DMS53 (cell line): Measurements from ENCODE around the gene SEC14L3.
A peak's percentile ranks its signal among the peaks of the same experiment; 100 is the strongest.
"Not testable (repeated sequence)": the region's sequence is repeated elsewhere in the genome, so short reads cannot be mapped to it uniquely, and the experiment has no call there.

Experiments used
- DNase-seq: peaks from one replicate; lab custom pipeline; 2025; lab: John Stamatoyannopoulos, UW

The SEC14L3 gene

DNA sequence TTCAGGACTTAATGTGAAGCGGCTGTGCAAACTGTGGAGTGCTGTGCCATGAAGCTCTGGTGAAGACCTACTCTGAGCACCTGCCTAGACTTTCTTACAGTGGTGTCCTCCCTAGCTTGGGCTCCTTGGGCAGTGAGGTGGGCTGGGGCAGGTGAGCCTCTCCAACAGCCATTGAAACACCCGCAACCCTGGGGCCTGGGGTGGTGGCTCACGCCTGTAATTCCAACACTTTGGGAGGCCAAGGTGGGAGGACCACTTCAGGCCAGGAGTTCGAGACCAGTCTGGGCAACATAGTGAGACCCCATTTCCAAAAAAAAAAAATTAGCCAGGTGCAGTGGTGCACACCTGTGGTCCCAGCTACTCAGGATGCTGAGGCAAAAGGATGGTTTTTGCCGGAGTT, 14.3 kb upstream of the SEC14L3 start:
- no peak for DNase-seq

DNA sequence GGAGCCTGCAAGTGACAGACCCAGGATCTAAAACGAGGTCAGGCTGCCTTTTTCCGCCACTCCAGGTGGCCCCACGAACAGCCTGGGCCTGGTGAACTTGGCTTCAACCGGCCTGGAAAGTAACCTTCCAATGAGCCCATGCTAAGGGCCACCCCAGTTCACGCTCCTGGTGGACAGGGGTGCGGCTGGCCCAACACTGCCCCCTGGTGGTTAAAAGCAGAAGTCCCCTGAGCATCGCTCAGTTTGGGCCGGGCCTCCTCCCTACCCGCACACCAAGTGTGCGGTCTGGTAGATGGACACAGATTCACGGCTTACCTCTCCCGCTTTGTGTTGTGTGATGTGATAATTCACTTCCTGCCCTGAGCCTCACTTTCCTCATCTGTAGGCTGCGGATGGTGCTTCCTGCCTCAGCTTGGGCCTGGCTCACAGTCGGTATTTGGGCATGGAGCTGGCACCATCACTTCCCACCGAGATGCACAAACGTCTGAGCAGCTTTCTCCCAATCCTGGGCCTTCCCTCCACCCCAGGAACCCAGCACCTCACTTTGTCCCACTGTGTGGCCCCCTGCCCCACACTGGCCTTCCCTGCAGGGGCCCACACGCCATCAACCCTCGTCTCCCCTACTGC, 13.7 kb upstream of the SEC14L3 start:
- DNase-seq, result peak; percentile 45

DNA sequence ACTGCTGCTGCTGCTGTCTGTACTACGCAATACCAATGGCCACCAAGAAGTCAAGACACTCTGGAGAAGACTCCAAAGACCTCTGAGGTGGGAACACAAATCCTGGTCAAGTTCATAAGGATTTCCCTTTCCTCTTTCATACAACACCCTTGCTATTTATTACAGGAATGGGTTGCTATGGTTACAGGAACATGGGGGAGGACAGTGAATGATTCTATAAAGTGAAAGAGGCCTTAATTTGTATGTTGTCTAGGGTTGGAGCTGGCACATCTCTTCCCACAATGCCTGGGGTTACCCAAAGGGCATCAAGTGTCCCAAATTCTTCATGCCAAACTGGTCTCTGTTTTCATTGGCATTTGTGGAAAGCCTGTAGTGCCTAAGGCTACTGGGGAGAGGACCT, 11.4 kb upstream of the SEC14L3 start:
- no peak for DNase-seq

DNA sequence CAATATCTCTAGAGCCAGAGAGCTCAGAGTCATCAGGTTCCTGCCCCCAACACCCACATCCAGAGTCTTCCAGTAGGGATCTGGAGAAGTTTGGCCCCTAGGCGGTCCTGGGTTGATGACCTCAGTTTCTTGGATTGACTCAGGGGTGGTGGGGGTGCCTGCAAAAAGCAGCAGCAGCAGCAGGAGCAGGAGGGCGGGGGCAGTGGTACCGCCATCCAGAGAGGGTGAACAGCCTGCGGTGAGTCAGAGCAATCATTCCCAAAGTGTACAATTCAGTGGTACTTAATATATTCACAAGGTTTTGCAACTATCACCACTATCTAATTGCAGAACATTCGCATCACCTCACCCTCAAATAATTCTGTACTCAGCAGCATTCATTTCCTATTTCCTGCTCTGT, 9.9 kb upstream of the SEC14L3 start:
- no peak for DNase-seq

DNA sequence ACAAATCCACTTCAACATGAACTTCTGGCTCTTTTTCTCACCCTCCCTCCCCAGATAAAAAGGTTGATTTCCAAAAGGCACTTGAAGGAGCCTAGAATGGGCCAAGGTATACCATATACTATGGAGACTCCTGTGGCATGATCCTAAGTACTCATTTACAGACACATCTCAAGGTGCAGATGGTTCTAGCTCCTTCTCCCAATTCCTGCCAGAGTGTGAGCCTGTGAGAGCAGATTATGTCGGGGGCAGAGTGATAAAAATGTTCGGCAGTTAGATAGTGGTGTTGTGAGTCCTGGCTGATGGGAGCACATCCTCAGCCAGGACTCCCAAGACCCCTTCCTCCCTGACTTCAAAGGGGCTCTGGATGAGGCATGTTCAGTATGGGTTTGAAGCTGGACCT, 8.2 kb upstream of the SEC14L3 start:
- no peak for DNase-seq

DNA sequence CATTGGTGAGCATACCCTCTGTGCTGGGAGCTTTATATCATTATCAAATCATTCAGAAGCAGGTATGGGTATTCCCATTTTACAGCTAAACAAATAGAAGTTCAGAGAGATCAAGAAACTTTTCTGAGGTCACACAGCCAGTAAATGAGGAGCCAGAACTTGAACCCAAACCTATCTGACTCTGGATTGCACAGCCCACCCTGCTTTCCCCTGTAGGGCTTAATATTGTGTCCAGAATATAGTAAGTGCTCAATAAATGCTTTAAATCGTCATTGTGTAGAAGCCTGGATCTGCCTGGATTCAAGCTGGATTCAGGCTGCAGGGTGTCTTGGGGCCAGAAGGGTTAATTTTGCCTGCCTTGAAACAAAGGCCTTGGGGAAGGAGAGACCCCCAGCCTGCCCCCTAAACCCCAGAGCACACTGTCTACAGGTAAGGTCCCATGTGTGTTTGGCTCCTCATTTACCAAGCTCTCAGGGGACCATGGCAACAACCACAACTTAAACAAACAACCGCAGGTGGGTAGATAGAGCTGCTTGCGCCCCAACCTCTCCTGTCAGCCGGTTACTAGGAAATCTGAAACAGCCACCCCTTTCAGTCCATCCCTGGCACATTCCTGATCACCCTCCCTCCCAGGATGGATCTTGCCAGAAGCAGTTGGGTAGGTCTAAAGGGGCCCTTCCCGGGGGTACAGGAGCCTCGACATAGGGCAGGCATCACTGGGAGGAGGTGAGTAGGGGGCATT, 3.0 kb upstream of the SEC14L3 start:
- peak; percentile 76 for DNase-seq

DNA sequence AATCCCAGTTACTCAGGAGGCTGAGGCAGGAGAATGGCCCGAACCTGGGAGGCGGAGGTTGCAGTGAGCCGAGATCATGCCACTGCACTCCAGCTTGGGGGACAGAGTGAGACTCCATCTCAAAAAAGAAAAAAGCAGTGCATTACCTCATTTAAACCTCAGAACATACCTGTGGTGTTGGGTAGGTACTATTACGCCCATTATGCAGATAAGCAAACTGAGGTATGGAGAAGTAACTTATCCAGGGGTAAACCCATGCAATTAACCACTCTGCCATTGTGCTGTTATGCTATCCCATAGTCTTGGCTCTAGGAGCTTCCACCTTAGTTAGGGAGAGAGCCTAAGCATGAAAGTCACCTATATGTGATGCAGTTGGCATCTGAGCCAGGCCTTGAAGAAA, 2.3 kb upstream of the SEC14L3 start:
- no peak for DNase-seq

DNA sequence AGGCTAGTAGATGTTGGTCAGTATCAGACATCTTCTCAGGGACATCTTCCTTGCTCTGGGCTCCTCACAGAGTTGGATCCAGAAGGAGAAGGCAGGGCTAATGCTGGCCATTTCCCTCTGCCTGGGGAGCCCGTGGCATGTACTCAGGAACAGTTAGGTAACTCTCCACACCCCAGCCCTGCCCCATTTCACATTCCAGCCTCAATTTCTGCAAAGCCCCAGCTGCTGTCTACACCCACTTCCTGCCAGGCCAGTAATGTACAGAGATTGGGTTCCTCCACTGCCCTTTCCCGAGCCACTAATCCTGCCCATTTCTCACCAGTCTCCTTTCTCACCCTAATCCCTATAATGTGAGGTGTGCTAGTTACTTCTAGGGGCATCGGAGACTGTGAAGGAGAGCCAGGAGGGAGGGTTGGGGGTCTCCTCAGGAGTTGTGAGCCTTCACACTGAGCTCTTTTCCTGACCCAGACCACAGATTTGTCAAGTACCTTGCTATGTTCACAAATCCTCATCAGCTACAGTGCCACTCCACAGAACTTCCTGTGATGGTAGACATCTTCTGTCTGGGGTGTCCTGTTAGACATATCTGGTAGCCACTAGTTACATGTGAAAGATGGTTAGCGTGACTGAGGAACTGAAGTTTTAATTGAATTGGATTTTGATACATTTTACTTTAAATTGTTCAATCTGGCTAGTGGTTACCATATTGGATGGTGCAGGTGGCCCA, 1.3 kb upstream of the SEC14L3 start:
- DNase-seq, result no peak

DNA sequence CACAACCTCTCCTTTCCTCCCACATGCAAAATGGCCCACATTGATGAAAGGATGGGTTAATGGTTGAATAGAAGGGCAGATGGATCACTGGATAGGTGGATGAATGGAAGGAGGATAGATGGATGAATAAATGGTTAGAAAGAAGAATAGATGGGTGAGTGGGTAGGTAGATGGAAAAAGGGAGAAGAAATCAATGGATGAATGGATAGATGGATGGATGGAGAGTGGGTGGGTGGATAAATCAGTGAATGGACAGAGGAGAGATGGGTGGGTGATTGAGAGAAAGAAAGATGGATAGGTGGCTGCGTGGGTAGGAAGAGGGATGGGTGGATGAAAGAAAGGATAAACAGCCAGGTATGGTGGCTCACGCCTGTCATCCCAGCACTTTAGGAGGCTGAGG, 1.2 kb downstream of the SEC14L3 start:
- no peak for DNase-seq

DNA sequence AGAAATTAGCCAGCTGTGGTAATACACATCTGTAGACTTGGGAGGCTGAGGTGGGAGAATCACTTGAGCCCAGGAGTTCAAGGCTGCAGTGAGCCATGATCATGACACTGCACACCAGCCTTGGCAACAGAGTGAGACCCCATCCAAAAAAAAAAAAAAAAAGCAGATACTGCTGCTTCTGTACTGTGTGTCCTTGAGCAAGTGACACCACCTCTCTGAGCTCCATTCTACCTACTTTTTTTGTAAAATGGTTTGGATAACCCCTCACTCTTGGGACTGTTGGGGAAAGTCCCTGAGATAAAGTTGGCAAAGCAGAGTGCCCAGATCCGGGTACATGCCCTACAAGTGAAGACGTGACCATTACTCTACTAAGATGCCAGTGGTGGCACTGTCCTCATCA, 2.7 kb downstream of the SEC14L3 start:
- DNase-seq, result no peak

DNA sequence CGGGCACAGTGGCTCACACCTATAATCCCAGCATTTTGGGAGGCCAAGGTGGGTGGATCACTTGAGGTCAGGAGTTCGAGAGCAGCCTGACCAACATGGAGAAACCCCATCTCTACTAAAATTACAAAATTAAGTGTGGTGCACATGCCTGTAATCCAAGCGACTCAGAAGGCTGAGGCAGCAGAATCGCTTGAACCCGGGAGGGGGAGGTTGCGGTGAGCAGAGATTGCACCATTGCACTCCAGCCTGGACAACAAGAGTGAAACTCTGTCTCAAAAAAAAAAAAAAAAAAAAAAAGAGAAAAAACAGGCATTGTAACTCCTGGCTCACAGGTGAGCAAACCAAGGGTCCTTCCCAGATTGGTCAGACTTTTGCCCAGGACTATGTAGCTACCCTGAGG, 11.3 kb downstream of the SEC14L3 start:
- DNase-seq, result not testable (repeated sequence)

DNA sequence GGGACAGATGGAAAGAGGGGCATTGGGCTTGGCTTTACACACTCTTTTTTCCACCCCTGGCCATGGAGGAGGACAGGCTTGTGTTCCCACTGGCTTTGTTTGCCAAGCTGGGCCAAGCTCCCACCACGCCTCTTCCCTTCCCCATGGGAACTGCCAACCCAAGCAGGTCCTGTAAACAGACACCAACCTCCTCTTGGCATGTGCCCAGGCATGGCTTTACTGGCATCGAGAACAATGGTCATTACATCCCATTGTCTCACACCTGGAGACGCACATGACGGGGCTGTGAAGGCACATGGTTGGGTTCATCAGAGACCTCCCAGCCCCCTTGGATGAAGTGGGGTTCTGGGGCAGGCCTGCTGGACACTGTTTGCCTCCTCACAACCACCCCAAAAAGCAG, 11.7 kb downstream of the SEC14L3 start:
- DNase-seq, result peak; percentile 31

DNA sequence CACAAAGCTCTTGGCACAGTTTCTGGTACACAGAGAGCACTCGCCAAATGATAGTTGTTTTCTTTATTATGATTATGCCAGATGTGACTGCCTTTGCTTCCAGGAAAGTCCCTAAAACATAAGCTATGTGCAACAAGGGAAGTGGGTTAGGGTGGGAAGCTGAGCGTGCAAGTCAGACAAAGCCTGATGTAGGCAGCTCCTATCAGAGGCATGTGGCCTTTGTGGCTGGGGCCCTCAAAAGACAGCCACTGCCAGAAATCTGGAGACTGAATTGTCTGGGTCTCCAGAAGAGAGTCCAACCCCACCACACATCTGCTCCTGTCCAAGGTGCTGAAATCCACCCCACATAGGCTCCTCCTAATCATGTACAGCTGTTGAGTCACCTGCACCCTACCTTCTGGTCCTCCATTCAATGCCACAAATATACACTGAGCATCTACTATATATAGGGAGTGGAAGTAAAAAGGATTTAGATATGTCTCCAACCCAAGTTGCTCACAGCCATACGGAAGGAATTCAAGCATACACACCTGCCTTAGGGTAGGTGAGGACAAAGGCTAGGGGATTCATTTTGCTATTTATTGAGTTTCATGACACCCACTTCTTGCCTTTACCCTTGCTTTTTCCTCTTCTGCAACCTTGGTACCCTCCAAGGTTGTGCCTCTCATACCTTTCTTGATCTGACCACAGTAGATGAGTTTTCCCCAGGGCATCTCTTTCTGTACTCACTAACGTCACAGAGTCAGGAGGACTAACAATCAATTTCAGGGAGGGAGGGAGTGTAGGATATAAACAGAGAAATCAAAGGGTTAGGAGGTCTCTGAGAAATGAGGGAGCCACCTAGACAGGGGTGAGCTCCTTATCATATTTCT, 12.4 kb downstream of the SEC14L3 start:
- no peak for DNase-seq

DNA sequence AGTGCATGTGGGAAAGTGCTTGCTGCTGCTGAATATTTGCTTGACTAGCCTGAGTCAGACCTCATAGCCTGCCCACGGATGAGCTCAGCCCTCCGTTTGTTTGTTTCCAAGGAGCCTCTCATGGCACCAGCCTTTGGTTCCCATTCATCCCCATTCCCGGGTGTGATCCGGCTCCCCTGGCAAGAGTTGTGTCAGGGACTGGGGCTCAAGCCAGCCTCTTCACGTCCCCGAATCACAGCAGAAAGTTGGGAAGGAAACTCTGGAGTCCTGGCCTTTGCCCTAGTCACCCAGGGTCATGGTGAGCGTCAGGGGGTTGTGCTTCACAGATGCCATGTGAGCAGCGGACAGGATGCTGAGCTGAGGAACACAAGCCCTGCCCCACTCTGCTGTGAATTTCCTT, 13.8 kb downstream of the SEC14L3 start:
- no peak for DNase-seq

DNA sequence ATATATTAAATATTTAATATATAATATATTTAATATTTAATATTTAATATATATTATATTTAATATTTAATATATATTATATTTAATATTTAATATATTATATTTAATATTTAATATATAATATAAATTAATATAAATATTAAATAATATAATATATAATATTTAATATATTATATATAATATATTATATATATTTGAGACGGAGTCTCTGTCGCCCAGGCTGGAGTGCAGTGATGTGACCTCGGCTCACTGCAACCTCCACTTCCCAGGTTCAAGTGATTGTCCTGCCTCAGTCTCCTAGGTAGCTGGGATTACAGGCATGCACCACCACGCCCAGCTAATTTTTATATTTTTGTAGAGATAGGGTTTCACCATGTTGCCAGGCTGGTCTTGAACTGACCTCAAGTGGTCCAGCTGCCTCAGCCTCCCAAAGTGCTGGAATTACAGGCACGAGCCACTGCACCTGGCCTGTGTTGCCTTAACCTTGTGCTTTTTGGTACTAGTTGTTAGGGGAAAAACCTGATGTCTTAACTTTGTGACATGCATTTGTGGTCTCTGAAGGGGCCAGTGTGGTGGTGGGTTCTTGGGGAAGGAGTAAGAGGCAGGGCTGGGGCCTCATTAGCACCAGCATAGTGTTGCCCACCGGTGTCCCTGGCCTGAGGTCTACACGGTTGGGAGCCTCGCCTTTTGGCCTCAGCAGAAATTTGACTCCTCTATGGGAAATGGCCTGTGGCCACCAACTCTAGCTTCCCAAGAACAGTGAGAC, 16.6 kb downstream of the SEC14L3 start:
- no peak for DNase-seq

DNA sequence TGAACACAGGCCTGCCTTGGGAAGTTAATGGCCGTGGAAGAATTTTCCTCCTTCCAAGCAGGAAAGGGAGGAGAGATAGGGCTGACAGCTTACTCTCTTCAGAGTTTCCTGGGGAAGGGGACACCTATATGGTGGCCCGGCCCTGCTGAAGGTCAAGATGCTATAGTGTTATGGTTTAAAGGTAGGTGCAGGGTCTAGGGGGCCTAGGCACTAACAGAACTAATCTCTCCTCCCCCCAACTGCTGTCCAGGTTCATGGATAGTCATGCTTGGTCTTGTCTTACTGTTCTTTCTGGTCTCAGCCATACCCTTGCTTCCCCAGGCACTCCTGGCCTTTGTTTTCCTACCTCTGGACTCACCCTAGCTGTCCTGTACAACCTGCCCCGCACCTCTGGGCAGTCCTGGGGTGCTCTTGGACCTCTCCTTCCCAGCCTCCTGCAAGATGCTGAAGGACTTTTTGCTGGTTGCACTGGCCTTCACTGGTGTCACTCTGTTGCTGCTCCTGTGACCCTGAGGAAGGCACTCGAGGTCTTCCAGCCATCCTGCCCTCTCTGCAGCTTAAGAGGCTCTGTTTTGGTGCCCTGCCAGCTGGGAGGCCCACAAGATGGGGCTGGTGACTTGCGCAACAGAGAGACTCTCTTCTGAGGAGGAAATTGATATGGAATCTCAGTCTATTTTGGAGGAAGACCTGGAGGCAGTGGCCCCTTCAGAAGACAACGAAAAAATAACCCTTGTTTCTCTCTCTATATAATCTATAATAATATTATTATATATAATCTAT, 17.9 kb downstream of the SEC14L3 start:
- DNase-seq, result peak; percentile 43

DNA sequence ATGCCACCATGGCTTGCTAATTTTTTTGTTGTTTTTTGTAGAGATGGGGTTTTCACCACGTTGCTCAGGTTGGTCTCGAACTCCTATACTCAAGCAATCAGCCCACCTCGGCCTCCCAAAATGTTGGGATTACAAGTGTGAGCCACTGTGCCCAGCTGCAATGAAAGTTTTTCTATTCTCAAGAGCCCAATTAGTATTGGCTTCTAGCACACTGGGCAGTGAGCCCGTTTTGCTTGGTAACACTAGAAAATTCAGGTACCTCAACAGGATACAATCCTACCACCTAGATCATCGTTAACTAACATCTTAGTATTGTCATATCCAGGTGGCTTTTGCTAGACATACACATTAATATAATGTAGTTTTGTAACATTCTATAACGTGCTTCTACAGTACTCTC, 19.0 kb downstream of the SEC14L3 start:
- no peak for DNase-seq

DNA sequence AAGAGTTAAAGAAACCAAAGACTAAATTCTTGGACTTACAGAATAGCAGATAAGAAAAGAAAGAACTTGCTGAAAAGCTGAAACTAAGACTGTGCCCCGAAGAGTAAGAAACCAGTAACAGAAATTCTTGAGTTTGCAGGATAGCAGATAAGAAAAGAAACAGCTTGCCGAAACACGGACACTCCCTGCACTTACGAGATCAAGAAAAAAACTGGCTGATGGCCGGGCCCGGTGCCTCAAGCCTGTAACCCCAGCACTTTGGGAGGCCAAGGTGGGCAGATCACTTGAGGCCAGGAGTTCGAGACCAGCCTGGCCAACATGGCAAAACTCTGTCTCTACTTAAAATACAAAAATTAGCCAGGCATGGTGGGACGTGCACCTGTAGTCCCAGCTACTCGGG, 20.3 kb downstream of the SEC14L3 start:
- DNase-seq, result not testable (repeated sequence)

DNA sequence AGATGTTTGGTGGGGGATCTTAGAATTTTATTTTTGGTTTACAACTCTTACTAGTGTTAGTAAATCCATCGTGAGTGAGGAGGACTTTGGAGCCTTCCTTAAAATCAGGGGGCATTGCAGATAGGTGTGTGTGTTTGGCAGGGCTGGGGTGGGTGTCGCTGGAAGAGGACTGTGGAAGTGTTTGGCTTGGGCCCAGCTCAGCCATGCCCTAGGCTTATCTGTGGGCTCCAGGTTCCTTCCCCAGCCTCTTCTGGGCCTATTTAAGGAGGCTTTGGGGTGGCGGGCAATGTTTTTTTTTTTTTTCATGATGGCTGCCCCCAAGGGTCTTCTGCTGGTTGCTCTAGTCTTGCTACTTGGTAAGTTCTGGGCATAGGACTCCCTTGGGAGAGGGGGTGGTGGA, 24.2 kb downstream of the SEC14L3 start:
- DNase-seq, result no peak

DNA sequence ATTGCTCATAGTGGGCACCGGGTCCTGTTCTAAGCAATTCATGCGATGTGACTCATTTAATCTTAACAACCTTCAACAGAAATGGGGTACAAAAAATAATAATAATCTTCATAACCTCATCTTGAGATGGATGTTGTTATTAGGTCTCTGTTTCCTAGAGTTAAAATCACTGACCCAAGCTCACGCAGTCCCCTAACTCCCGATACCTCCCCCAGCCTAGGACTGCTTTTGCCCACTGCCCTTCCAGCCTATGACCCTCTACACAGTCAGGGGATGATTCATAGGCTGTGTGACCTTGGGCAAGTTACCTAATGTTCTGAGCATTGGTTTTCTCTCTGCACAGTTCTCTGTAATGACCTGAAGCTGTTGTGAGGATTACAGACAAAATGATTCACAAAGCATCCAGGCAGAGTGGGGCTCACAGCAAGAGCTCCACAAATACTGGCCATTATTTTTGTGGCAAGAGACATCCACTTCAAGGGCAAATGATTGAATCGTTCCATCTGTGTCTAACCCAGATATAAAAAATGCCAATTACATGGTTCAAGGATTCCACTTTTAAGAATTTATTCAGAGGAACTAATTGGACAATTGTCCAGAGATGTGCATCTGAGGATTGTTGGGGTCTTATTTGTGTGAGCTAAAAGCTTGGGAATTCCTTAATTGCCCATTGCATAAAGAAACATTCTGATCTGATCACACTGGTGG, 26.2 kb downstream of the SEC14L3 start:
- DNase-seq, result no peak
